ENCODE data around the gene DNAJC27.
A peak's percentile ranks its signal among the peaks of the same experiment; 100 is the strongest.

DNAJC27 gene

DNA sequence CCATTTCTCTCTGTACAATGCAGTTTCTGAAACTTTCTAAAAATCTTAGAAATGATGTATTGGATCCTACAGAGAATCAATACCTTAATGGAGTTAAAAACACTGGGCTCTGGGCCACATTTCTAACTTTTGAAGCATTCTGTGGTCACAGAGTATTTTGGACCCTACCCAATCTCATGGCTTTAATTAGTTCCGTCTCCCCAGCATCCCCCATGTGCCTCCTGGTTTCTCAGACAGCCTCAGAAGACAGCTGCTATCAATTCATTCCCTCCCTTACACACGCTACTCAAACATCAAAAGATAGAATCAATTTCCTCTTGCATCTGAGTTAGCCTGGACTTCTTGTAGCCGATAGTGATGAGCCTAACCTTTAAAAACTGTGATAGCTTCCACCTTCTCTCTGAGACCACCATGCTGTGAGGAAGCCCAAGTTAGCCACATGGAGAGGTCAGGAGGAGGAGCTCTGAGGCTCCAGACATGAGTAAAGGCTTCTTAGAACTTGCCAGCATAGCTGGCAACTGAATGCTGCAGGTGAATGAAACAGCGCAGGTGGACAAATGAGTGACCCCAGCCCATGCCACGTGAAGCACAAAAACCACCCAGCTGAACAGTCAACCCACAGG lies 62.1 kb downstream of the DNAJC27 start:
- peaks cover 6% of the 10 kb centered on the region for H3K27me3 Mint-ChIP-seq (ENCODE audit: low read depth, poor library complexity)
- no peak for TF ChIP-seq CTCF (IDR thresholded peaks at IDR 0.05)
- peak overlapping the region; percentile 77 for H3K27ac Mint-ChIP-seq
- DNase-seq, result no peak
- no peak overlapping the region for H3K4me3 Mint-ChIP-seq
- peaks cover 59% of the 10 kb centered on the region for H3K36me3 Mint-ChIP-seq (ENCODE audit: low read depth)
- peaks cover 20% of the 10 kb centered on the region for H3K9me3 Mint-ChIP-seq
- H3K4me1 Mint-ChIP-seq, result peaks cover 10% of the 10 kb centered on the region

- Mint-ChIP-seq H3K4me3 (no peak overlapping the region), H3K9me3 (peaks cover 20% of the 10 kb centered on the region), H3K27ac (no peak overlapping the region), H3K27me3 (ENCODE audit: low read depth, poor library complexity) (peaks cover 8% of the 10 kb centered on the region), H3K36me3 (ENCODE audit: low read depth) (peaks cover 66% of the 10 kb centered on the region), H3K4me1 (peaks cover 9% of the 10 kb centered on the region)
- no peak for TF ChIP-seq CTCF (IDR thresholded peaks at IDR 0.05)
- no peak for DNase-seq
Observed at GRCh38 chr2:24908461-24908901, 63.3 kb downstream of the DNAJC27 start.

GRCh38 chr2:24907116-24907515 lies 64.6 kb downstream of the DNAJC27 start:
- Mint-ChIP-seq H3K27ac (no peak overlapping the region), H3K9me3 (peaks cover 20% of the 10 kb centered on the region), H3K4me1 (no peaks in the 10 kb centered on the region), H3K36me3 (ENCODE audit: low read depth) (peaks cover 66% of the 10 kb centered on the region), H3K4me3 (no peak overlapping the region), H3K27me3 (ENCODE audit: low read depth, poor library complexity) (peaks cover 8% of the 10 kb centered on the region)
- no peak for TF ChIP-seq CTCF (IDR thresholded peaks at IDR 0.05)
- DNase-seq, result no peak

DNA sequence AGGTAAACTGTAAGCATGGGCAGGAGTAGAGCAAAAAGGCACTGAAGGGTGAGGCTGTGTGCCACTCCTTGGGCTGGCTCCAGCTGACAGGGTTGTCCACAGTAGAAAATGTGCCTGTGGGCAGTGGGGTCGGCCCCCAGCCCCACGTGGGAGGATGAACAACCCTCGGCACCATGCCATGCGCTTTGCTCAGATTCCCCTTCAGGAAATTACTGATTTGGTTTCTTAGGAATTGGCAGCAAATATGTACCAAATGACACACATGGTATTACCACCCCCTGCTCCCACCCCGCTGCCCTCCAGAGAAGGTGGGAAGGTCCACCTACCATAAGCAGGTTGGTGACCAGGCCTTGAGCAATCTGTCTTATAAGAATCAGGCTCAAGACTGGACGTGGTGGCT lies 65.3 kb downstream of the DNAJC27 start:
- peaks cover 66% of the 10 kb centered on the region for H3K36me3 Mint-ChIP-seq (ENCODE audit: low read depth)
- peaks cover 8% of the 10 kb centered on the region for H3K27me3 Mint-ChIP-seq (ENCODE audit: low read depth, poor library complexity)
- H3K4me1 Mint-ChIP-seq, result no peaks in the 10 kb centered on the region
- no peak overlapping the region for H3K4me3 Mint-ChIP-seq
- no peak for TF ChIP-seq CTCF (IDR thresholded peaks at IDR 0.05)
- no peak for DNase-seq
- H3K27ac Mint-ChIP-seq, result peak overlapping the region; percentile 92
- H3K9me3 Mint-ChIP-seq, result peaks cover 17% of the 10 kb centered on the region

DNA sequence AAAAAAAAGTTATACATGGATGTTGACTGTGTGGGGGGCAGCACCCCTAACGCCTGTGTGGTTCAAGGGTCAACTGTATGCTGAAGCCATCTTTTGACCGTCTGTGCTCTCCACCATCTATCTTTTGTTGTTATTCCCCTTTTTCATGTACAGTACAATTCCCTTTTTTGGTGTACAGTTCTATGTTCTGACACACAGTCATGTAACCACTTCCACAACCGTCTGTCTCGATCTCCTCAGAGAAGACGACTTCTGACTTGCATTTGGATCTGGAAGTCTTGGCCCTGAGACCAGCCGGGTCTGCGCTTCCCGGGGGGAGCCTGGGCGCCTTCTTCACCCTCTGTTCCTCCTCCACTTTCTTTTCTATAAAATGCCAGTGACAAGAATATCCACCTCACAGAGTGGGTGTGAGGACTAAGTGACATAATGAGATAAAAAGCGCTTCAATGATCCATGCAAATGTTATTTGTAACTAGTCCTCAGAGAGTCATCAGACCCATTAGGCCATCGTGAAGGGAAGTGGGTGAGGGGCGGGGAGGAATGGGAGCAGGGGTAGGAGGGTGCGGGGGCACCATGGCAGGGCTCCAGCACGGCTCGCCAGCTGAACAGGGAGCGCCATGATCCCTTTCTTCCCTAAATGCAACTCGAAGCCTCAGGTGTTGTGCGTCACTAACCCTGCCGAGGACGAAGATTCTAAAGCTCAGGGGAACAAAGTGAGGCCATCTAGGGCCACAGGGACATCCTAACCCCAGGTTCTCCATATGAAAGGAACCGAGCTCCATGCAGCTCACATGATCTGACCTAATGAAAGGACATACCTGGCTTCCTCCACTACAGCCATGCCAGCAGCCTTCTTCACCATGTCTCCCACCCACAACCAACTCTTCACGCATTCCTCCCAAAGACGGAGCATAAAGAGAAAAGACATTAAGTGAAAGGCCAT lies 68.3 kb downstream of the DNAJC27 start:
- H3K4me3 Mint-ChIP-seq, result no peak overlapping the region
- H3K27me3 Mint-ChIP-seq (ENCODE audit: low read depth, poor library complexity), result peaks cover 4% of the 10 kb centered on the region
- peaks cover 9% of the 10 kb centered on the region for H3K9me3 Mint-ChIP-seq
- DNase-seq, result no peak
- no peak overlapping the region for H3K27ac Mint-ChIP-seq
- TF ChIP-seq CTCF (IDR thresholded peaks at IDR 0.05), result no peak
- H3K36me3 Mint-ChIP-seq (ENCODE audit: low read depth), result peaks cover 60% of the 10 kb centered on the region
- peaks cover 10% of the 10 kb centered on the region for H3K4me1 Mint-ChIP-seq

Measured in nephron progenitor cell (in vitro differentiated cells).